ENCODE measurements around the gene INAVA.

The INAVA gene

DNA sequence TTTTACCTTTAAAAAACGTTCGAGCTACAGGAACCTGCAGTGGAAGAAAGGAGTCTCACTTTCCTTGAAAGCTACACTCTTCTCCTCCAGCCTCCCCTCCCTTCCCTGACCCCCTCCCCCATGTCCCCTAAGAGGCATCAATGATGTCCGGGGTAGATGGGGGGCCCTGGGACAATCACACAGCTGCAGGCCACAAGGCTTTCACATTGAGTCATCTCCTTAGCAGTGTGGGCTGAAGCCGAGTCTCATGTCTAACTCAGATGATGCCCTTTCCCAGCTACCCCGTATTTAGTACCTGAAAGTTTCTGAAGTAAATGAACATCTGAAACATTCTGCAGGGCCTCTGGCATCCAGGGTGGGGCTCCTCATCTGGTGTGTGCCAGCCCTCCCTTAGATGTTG lies 28.2 kb upstream of the INAVA start:
- Histone ChIP-seq H3K4me1 (ENCODE audit: control insufficient read depth, insufficient read depth, low read length) (no peaks in the 10 kb centered on the region), H3K27me3 (ENCODE audit: control insufficient read depth, insufficient read depth, low read length) (no peaks in the 10 kb centered on the region), H3K9me3 (ENCODE audit: control insufficient read depth, insufficient read depth, low read length) (no peaks in the 10 kb centered on the region), H3K27ac (ENCODE audit: low read depth, low read length) (no peak overlapping the region), H3K4me3 (ENCODE audit: low read depth, low read length) (no peak overlapping the region), H3K9ac (ENCODE audit: low read depth, low read length) (no peak overlapping the region), H3K36me3 (ENCODE audit: control insufficient read depth, insufficient read depth, low read length) (peaks cover 4% of the 10 kb centered on the region; the same call in 1 of the 2 replicates)

DNA sequence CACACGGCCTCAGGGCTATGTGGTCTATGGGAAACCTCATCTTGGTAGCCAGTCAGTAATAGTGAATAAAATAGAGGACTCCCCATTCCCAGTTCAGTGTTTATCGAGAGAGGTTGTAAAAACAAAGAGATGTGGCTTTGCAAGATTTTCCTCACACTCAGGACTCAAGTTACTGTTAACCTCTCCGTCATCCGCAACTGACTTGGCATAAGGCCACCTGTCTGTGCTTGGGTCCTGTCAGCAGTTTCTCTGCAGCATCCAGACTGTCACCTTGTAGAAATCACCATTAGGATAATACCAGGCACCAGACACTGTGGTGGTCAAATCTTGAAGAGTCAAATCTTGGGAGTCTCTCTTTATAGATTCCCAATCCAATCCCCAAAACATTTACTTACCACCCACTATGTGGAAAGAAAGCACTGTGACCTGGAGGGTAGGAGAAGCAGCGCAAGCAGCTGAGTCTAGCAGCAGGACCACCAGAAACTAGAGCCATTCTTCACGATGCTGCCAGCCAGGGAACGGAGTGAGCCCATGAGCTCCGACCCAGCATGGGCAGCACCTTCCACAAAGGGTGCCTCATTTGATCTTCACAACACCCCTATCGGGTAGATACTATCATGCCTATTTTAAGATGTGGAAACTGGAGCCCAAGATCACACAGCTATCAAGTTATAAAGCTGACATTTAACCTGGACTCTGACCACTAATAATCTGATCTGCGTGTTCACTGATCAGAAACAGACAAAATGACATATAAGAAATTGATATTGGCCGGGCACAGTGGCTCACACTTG lies 27.5 kb upstream of the INAVA start:
- no peaks in the 10 kb centered on the region for H3K27me3 ChIP-seq (ENCODE audit: control insufficient read depth, insufficient read depth, low read length)
- H3K36me3 ChIP-seq (ENCODE audit: control insufficient read depth, insufficient read depth, low read length) = peaks cover 4% of the 10 kb centered on the region; the same call in 1 of the 2 replicates
- no peak overlapping the region for H3K4me3 ChIP-seq (ENCODE audit: low read depth, low read length)
- no peak overlapping the region for H3K9ac ChIP-seq (ENCODE audit: low read depth, low read length)
- no peaks in the 10 kb centered on the region for H3K9me3 ChIP-seq (ENCODE audit: control insufficient read depth, insufficient read depth, low read length)
- no peak overlapping the region for H3K27ac ChIP-seq (ENCODE audit: low read depth, low read length)
- no peaks in the 10 kb centered on the region for H3K4me1 ChIP-seq (ENCODE audit: control insufficient read depth, insufficient read depth, low read length)

DNA sequence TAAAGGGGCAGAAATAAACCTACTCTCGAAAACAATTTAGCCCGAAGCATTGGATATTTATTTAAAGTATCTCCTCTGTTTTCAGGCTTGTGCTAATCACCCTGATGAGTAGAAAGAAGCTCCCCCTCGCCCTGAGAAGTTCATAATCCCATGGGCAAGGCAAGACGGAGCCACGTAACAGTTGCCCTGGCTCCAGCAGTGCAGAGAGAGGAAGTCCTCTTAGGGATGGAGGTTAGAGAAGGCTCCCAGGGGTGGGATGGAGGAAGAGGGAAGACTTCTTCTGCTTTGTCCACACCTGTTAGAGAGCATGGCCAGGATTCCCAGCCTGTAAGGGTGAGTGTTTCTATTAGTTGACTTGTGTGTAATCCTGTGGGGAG lies 25.3 kb upstream of the INAVA start:
- Histone ChIP-seq H3K9ac (ENCODE audit: low read depth, low read length) (no peak overlapping the region), H3K27me3 (ENCODE audit: control insufficient read depth, insufficient read depth, low read length) (peaks cover 15% of the 10 kb centered on the region), H3K4me3 (ENCODE audit: low read depth, low read length) (no peak overlapping the region), H3K4me1 (ENCODE audit: control insufficient read depth, insufficient read depth, low read length) (no peaks in the 10 kb centered on the region), H3K36me3 (ENCODE audit: control insufficient read depth, insufficient read depth, low read length) (no peaks in the 10 kb centered on the region), H3K9me3 (ENCODE audit: control insufficient read depth, insufficient read depth, low read length) (no peaks in the 10 kb centered on the region), H3K27ac (ENCODE audit: low read depth, low read length) (no peak overlapping the region)

DNA sequence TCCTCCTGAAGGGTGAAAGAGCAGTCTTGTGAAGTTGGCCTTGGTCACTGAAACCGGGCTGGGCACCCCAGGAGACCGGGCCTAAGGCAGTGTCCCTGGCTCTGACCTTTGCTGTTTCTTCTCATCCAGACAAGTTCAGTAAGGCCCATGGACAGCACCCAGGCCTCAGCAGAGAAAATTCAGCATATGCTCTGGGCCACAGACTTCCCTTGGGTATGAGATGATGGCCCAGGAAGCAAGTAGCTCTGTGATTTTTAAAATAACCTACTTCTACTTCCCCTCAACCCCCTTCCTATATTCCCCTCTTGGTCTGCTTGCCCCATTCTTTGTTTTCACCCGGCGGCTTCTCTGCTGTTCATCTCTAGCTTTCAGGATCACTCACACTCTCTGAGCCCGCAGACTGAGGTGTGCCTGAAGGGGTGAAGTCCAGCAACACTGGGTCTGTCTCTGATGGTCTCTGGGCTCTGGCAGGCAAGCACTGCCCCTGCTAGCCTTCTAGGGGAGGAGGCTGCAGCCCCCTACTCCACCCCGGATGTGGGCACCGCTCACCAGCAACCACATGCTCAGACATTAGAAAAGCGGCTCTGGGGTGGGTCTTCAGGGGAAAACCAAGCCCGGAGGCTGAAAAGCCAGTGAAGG lies 24.8 kb upstream of the INAVA start:
- no peak overlapping the region for H3K27ac ChIP-seq (ENCODE audit: low read depth, low read length)
- H3K9ac ChIP-seq (ENCODE audit: low read depth, low read length) = no peak overlapping the region
- no peaks in the 10 kb centered on the region for H3K9me3 ChIP-seq (ENCODE audit: control insufficient read depth, insufficient read depth, low read length)
- H3K27me3 ChIP-seq (ENCODE audit: control insufficient read depth, insufficient read depth, low read length) = peaks cover 20% of the 10 kb centered on the region
- H3K4me1 ChIP-seq (ENCODE audit: control insufficient read depth, insufficient read depth, low read length) = no peaks in the 10 kb centered on the region
- H3K36me3 ChIP-seq (ENCODE audit: control insufficient read depth, insufficient read depth, low read length) = no peaks in the 10 kb centered on the region
- no peak overlapping the region for H3K4me3 ChIP-seq (ENCODE audit: low read depth, low read length)

DNA sequence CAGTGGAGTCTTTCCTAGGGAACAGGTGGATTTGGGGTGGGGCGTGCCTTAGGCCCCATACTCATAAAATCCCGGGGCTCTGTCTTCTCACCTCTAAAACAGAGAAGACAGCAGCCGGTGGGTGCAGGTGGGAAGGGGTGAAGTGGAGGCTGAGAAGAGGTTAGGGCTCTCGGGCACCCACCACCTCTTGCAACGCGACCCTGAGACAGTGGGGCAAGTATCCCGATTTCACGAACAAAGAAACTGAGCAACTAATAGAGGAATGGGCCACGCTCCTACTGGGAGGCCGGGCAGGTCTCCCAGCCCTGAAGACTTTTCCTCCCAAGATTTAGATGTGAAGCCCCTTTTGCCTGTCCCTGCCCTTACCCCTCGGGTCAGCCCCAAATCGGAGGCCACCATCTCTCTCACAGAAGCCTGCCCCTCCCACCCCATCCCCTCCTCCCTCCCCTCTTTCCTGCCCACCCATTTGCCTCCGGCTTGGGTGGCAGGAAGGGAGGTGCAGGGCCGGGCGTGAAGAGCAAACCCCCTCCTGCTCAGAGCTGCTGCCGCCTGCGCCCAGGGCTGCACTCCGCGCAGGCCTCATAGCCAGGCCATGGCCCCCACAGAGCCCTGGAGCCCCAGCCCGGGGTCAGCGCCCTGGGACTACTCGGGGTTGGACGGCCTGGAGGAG lies 22.1 kb upstream of the INAVA start, which contains the start of gene GPR25:
Gene GPR25, plus strand, starts transcription at position 536 of the 670 bp plus-strand sequence. Its CDS starts 57 bp downstream, at position 593.
- Histone ChIP-seq H3K36me3 (ENCODE audit: control insufficient read depth, insufficient read depth, low read length) (no peaks in the 10 kb centered on the region), H3K9me3 (ENCODE audit: control insufficient read depth, insufficient read depth, low read length) (no peaks in the 10 kb centered on the region), H3K4me3 (ENCODE audit: low read depth, low read length) (no peak within 1 kb of the TSS), H3K27ac (ENCODE audit: low read depth, low read length) (no peak within 1 kb of the TSS), H3K27me3 (ENCODE audit: control insufficient read depth, insufficient read depth, low read length) (peaks cover 20% of the 10 kb centered on the region), H3K4me1 (ENCODE audit: control insufficient read depth, insufficient read depth, low read length) (peaks cover 5% of the 10 kb centered on the region; the same call in 1 of the 2 replicates), H3K9ac (ENCODE audit: low read depth, low read length) (no peak within 1 kb of the TSS)

DNA sequence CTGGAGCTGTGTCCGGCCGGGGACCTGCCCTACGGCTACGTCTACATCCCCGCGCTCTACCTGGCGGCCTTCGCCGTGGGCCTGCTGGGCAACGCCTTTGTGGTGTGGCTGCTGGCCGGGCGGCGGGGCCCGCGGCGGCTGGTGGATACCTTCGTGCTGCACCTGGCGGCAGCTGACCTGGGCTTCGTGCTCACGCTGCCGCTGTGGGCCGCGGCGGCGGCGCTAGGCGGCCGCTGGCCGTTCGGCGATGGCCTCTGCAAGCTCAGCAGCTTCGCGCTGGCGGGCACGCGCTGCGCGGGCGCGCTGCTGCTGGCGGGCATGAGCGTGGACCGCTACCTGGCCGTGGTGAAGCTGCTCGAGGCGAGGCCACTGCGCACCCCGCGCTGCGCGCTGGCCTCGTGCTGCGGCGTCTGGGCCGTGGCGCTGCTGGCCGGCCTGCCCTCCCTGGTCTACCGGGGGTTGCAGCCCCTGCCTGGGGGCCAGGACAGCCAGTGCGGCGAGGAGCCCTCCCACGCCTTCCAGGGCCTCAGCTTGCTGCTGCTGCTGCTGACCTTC lies 21.5 kb upstream of the INAVA start:
- peaks cover 20% of the 10 kb centered on the region for H3K27me3 ChIP-seq (ENCODE audit: control insufficient read depth, insufficient read depth, low read length)
- H3K4me3 ChIP-seq (ENCODE audit: low read depth, low read length) = no peak overlapping the region
- H3K9ac ChIP-seq (ENCODE audit: low read depth, low read length) = no peak overlapping the region
- H3K36me3 ChIP-seq (ENCODE audit: control insufficient read depth, insufficient read depth, low read length) = no peaks in the 10 kb centered on the region
- H3K27ac ChIP-seq (ENCODE audit: low read depth, low read length) = no peak overlapping the region
- H3K9me3 ChIP-seq (ENCODE audit: control insufficient read depth, insufficient read depth, low read length) = no peaks in the 10 kb centered on the region
- H3K4me1 ChIP-seq (ENCODE audit: control insufficient read depth, insufficient read depth, low read length) = peaks cover 5% of the 10 kb centered on the region; the same call in 1 of the 2 replicates

DNA sequence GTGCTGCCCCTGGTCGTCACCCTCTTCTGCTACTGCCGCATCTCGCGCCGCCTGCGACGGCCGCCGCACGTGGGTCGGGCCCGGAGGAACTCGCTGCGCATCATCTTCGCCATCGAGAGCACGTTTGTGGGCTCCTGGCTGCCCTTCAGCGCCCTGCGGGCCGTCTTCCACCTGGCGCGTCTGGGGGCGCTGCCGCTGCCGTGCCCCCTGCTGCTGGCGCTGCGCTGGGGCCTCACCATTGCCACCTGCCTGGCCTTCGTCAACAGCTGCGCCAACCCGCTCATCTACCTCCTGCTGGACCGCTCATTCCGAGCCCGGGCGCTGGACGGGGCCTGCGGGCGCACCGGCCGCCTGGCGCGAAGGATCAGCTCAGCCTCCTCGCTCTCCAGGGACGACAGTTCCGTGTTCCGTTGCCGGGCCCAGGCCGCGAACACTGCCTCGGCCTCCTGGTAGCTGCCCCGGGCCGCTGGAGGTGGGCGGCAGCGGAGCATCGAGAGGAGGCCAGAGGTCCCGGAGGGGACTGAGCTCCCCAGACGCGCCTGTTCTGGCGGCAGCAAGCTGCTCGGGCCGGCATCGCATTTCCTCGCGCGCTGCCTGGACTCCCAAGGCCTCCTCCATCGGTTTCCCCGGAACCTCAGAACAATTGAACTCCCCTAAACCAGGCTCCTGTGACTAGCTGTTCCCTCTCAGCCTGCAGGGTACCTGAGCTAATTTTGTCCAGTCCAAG lies 20.9 kb upstream of the INAVA start:
- peaks cover 5% of the 10 kb centered on the region; the same call in 1 of the 2 replicates for H3K4me1 ChIP-seq (ENCODE audit: control insufficient read depth, insufficient read depth, low read length)
- no peak overlapping the region for H3K27ac ChIP-seq (ENCODE audit: low read depth, low read length)
- no peak overlapping the region for H3K9ac ChIP-seq (ENCODE audit: low read depth, low read length)
- H3K4me3 ChIP-seq (ENCODE audit: low read depth, low read length) = no peak overlapping the region
- H3K27me3 ChIP-seq (ENCODE audit: control insufficient read depth, insufficient read depth, low read length) = peaks cover 20% of the 10 kb centered on the region
- H3K9me3 ChIP-seq (ENCODE audit: control insufficient read depth, insufficient read depth, low read length) = no peaks in the 10 kb centered on the region
- no peaks in the 10 kb centered on the region for H3K36me3 ChIP-seq (ENCODE audit: control insufficient read depth, insufficient read depth, low read length)

DNA sequence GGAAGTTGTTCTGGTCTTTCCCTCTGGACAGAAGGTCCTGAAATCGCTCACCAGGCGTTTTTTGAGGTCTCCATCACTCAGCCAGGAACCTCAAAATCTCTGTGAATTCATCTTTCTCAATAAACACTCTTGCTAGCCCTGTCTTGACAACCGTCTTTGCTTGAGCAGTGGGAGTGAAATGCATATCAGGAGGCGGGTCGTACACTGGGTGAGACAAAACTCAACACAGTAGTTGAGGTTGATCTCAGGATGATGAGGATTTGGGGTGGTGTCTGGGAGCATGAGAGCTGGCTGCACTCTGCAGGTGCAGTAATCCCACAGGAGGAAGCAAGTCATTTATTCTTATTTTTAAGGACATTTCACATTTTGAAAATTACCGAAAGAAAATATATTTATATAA lies 20.0 kb upstream of the INAVA start:
- H3K27ac ChIP-seq (ENCODE audit: low read depth, low read length) = no peak overlapping the region
- H3K36me3 ChIP-seq (ENCODE audit: control insufficient read depth, insufficient read depth, low read length) = no peaks in the 10 kb centered on the region
- peaks cover 5% of the 10 kb centered on the region; the same call in 1 of the 2 replicates for H3K4me1 ChIP-seq (ENCODE audit: control insufficient read depth, insufficient read depth, low read length)
- no peaks in the 10 kb centered on the region for H3K9me3 ChIP-seq (ENCODE audit: control insufficient read depth, insufficient read depth, low read length)
- no peak overlapping the region for H3K4me3 ChIP-seq (ENCODE audit: low read depth, low read length)
- no peak overlapping the region for H3K9ac ChIP-seq (ENCODE audit: low read depth, low read length)
- H3K27me3 ChIP-seq (ENCODE audit: control insufficient read depth, insufficient read depth, low read length) = peaks cover 20% of the 10 kb centered on the region

DNA sequence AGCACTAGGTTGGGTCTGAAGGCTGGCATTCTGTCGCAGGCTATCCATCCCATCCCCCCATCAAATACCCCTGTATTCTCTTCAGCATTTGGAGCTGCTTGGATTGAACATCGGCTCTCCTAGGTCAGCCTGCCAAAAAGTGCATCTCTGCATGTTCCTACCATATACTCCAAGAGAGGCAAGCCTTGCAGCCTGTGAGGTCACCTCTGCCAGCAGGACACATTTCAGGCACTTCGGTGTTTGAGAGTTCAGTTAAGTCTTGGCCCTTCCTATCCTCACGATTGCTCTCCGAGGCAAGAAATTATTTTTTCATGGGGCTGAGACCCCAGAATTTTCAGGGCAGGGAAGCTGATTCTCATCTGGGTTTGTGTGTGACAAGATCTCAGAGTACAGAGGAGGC lies 19.3 kb upstream of the INAVA start:
- Histone ChIP-seq H3K4me3 (ENCODE audit: low read depth, low read length) (no peak overlapping the region), H3K36me3 (ENCODE audit: control insufficient read depth, insufficient read depth, low read length) (no peaks in the 10 kb centered on the region), H3K4me1 (ENCODE audit: control insufficient read depth, insufficient read depth, low read length) (peaks cover 5% of the 10 kb centered on the region; the same call in 1 of the 2 replicates), H3K9ac (ENCODE audit: low read depth, low read length) (no peak overlapping the region), H3K9me3 (ENCODE audit: control insufficient read depth, insufficient read depth, low read length) (no peaks in the 10 kb centered on the region), H3K27ac (ENCODE audit: low read depth, low read length) (no peak overlapping the region), H3K27me3 (ENCODE audit: control insufficient read depth, insufficient read depth, low read length) (peaks cover 20% of the 10 kb centered on the region)

DNA sequence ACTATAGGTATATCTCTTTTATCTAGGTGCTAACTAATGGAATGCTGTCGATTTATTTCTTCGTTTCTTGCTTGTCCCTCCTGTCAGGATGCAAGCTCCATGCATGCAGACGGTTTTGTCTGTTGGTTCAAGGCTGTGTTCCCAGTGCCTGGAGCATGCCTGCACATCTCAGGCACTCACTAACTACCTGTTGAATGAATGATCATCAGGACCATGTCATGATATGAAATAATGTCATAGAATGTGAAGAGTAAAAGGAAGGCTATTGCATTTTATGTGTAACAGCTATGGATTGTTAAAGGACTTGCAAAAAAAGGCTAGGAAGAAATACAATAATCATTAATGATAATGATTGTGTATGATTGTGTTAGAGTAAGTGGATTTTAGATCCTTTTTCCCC lies 17.7 kb upstream of the INAVA start:
- H3K27me3 ChIP-seq (ENCODE audit: control insufficient read depth, insufficient read depth, low read length) = peaks cover 20% of the 10 kb centered on the region
- H3K4me1 ChIP-seq (ENCODE audit: control insufficient read depth, insufficient read depth, low read length) = peaks cover 5% of the 10 kb centered on the region; the same call in 1 of the 2 replicates
- H3K4me3 ChIP-seq (ENCODE audit: low read depth, low read length) = no peak overlapping the region
- H3K27ac ChIP-seq (ENCODE audit: low read depth, low read length) = no peak overlapping the region
- H3K9me3 ChIP-seq (ENCODE audit: control insufficient read depth, insufficient read depth, low read length) = no peaks in the 10 kb centered on the region
- no peaks in the 10 kb centered on the region for H3K36me3 ChIP-seq (ENCODE audit: control insufficient read depth, insufficient read depth, low read length)
- no peak overlapping the region for H3K9ac ChIP-seq (ENCODE audit: low read depth, low read length)
